Measurements from ENCODE around the gene TSGA10.

GRCh38 chr2:99084256-99084655 is 70.5 kb downstream of the TSGA10 start:
- no peak for TF ChIP-seq GATA2 (IDR thresholded peaks at IDR 0.05; ENCODE audit: low read depth, low read length)
- TF ChIP-seq GATA3 (IDR thresholded peaks at IDR 0.05; ENCODE audit: low read depth, low read length): no peak

Measured in SH-SY5Y (cell line).